SK-N-SH (cell line): Measurements from ENCODE around the gene CDH23. TPM values are rescaled to one million over a fixed set of nuclear protein-coding genes. Genes with fewer than 3 reads are reported as not detected.

Source experiments
- CTCF ChIA-PET: fragments of 300-600, 350-600 bp; formaldehyde crosslinking; extraction: SDS; loops from one replicate; lab custom pipeline; 2021; lab: Yijun Ruan, JAX
- POLR2A ChIA-PET: fragments of 350-600 bp; sonication (Branson Sonifier 250); formaldehyde crosslinking; extraction: SDS; loops from one replicate; lab custom pipeline; 2020; ENCODE audit warnings: antibody characterized with exemption, inconsistent platforms; lab: Yijun Ruan, JAX
- DNase-seq: peaks from one replicate; pipeline ENCODE4 v3.0.0; 2012
- H2AFZ ChIP-seq: fragments of 200-600 bp; sonication (generic); 2 replicates; pipeline ENCODE4 v1.8.1; 2016; ENCODE audit warnings: antibody characterized with exemption, mild to moderate bottlenecking, low read depth
- H3F3A ChIP-seq: fragments of 200-600 bp; sonication (generic); replicated peaks from 2 replicates; pipeline ENCODE3; 2016; ENCODE audit warnings: antibody characterized with exemption, mild to moderate bottlenecking; ENCODE audit not compliant: insufficient read depth
- H3K27ac ChIP-seq, 2 experiments: fragments of 200-500 bp in 1 of 2; fragments of 200-600 bp in 1 of 2; sonication (Bioruptor generic) in 1 of 2; sonication (generic), shearing (Covaris generic) in 1 of 2; 2 replicates each; pipeline versions ENCODE4 v1.5.1 to v1.6.1; 2014 to 2016; ENCODE audit warnings: low read depth in 2 of 2, inconsistent platforms in 1 of 2, low read length in 1 of 2, mild to moderate bottlenecking in 1 of 2, mixed read lengths in 1 of 2
- H3K27me3 ChIP-seq: fragments of 200-600 bp; sonication (generic), shearing (Covaris generic); 2 replicates; pipeline ENCODE4 v1.6.1; 2016; ENCODE audit warnings: mixed run types; ENCODE audit not compliant: insufficient read depth
- H3K36me3 ChIP-seq, 2 experiments: fragments of 200-500 bp in 1 of 2; fragments of 200-600 bp in 1 of 2; sonication (Bioruptor generic) in 1 of 2; sonication (generic) in 1 of 2; replicated peaks in 1 of 2; 2 replicates each; pipeline versions ENCODE3 to v1.5.1; 2014 to 2016; ENCODE audit warnings: low read length in 1 of 2, mild to moderate bottlenecking in 1 of 2; ENCODE audit not compliant: insufficient read depth in 2 of 2, control insufficient read depth in 1 of 2
- H3K4me1 ChIP-seq, 2 experiments: fragments of 200-500 bp in 1 of 2; fragments of 200-600 bp in 1 of 2; sonication (Bioruptor generic) in 1 of 2; sonication (generic), shearing (Covaris generic) in 1 of 2; 2 replicates each; pipeline versions ENCODE4 v1.5.1 to v1.6.1; 2014 to 2016; ENCODE audit warnings: low read depth in 1 of 2, low read length in 1 of 2, mixed run types in 1 of 2; ENCODE audit not compliant: insufficient read depth in 2 of 2, control insufficient read depth in 1 of 2
- H3K4me2 ChIP-seq: fragments of 200-600 bp; sonication (generic), shearing (Covaris generic); 2 replicates; pipeline ENCODE4 v1.6.1; 2017; ENCODE audit warnings: mixed run types
- H3K4me3 ChIP-seq, 2 experiments: fragments of 200-500 bp in 1 of 2; fragments of 200-600 bp in 1 of 2; sonication (Bioruptor generic) in 1 of 2; sonication (generic), shearing (Covaris generic) in 1 of 2; 2 replicates each; pipeline versions ENCODE4 v1.5.1 to v1.8.1; 2014 to 2016; ENCODE audit warnings: low read depth in 2 of 2, inconsistent platforms in 1 of 2, low read length in 1 of 2, mild to moderate bottlenecking in 1 of 2, mixed read lengths in 1 of 2, moderate library complexity in 1 of 2
- H3K79me2 ChIP-seq: fragments of 200-600 bp; sonication (generic); 2 replicates; pipeline ENCODE4 v1.8.1; 2017; ENCODE audit warnings: mild to moderate bottlenecking; ENCODE audit not compliant: insufficient read depth
- H3K9ac ChIP-seq: fragments of 200-600 bp; sonication (generic); 2 replicates; pipeline ENCODE4 v1.6.1; 2017; ENCODE audit warnings: mixed run types
- H3K9me2 ChIP-seq: fragments of 200-600 bp; sonication (generic); 2 replicates; pipeline ENCODE4 v1.6.1; 2017; ENCODE audit warnings: mixed run types
- H3K9me3 ChIP-seq: fragments of 200-600 bp; sonication (generic); 2 replicates; pipeline ENCODE4 v1.6.1; 2017; ENCODE audit warnings: mixed run types, mild to moderate bottlenecking, moderate library complexity
- H4K20me1 ChIP-seq: fragments of 200-600 bp; sonication (generic); 2 replicates; pipeline ENCODE4 v1.6.1; 2017; ENCODE audit warnings: mild to moderate bottlenecking, mixed run types; ENCODE audit not compliant: insufficient read depth
- EP300 ChIP-seq, 2 experiments: IDR thresholded peaks; 2 replicates each; pipeline versions ENCODE4 v1.4.0 to v1.6.1; 2012; ENCODE audit warnings: borderline replicate concordance in 1 of 2, low read depth in 1 of 2, low read length in 1 of 2
- GABPA ChIP-seq: IDR thresholded peaks from 2 replicates; pipeline ENCODE4 v1.4.0; 2012; ENCODE audit warnings: low read depth, mild to moderate bottlenecking
- GATA2 ChIP-seq: sonication (generic); formaldehyde crosslinking; IDR thresholded peaks from 2 replicates; pipeline ENCODE4 v1.5.0; 2020; ENCODE audit warnings: mild to moderate bottlenecking, missing genetic modification reagents
- MXI1 ChIP-seq: IDR thresholded peaks from 2 replicates; pipeline ENCODE4 v1.6.1; 2012; ENCODE audit warnings: mild to moderate bottlenecking, low read depth, low read length, improper control_type of control experiment
- NFIC ChIP-seq: IDR thresholded peaks from 2 replicates; pipeline ENCODE4 v1.4.0; 2012; ENCODE audit warnings: borderline replicate concordance
- NRF1 ChIP-seq: IDR thresholded peaks from 2 replicates; pipeline ENCODE4 v1.6.1; 2012; ENCODE audit warnings: low read depth, mild to moderate bottlenecking, low read length
- POLR2AphosphoS5 ChIP-seq: IDR thresholded peaks from 2 replicates; pipeline ENCODE4 v1.6.1; 2012; ENCODE audit warnings: low read depth, low read length
- RAD21 ChIP-seq: IDR thresholded peaks from 2 replicates; pipeline ENCODE4 v1.6.1; 2012; ENCODE audit warnings: mild to moderate bottlenecking, low read length
- RFX5 ChIP-seq: IDR thresholded peaks from 2 replicates; pipeline ENCODE4 v1.6.1; 2012; ENCODE audit warnings: mild to moderate bottlenecking, improper control_type of control experiment, low read length
- RXRA ChIP-seq: IDR thresholded peaks from 2 replicates; pipeline ENCODE4 v1.4.0; 2012; ENCODE audit warnings: low read depth, mild to moderate bottlenecking, borderline replicate concordance
- SIN3A ChIP-seq: IDR thresholded peaks from 2 replicates; pipeline ENCODE4 v1.6.1; 2012; ENCODE audit warnings: low read depth, mild to moderate bottlenecking, low read length, moderate library complexity, borderline replicate concordance
- SMC3 ChIP-seq: IDR thresholded peaks from 2 replicates; pipeline ENCODE4 v1.6.1; 2012; ENCODE audit warnings: low read depth, low read length, improper control_type of control experiment
- YY1 ChIP-seq: IDR thresholded peaks from 2 replicates; pipeline ENCODE4 v1.4.0; 2012; ENCODE audit warnings: low read depth, mild to moderate bottlenecking
- WGBS: methylation state at CpG from one replicate; pipeline ENCODE4 v1.1.6; 2017; ENCODE audit warnings: low lambda C conversion rate; 5-methylcytosine and 5-hydroxymethylcytosine counted together
- polyA plus RNA-seq, 3 experiments: library from polyadenylated mRNA; depleted of rRNA; stranded (reverse); fragments of >200 nt; gene quantifications; 2 replicates each; pipeline ENCODE4 v1.2.3, GENCODE V29; 2012
- TF ChIP-seq, protein P1 (sequence below): fragments of 200-600 bp; sonication (generic); IDR thresholded peaks from 2 replicates; pipeline ENCODE4 v1.6.1; 2017; ENCODE audit warnings: antibody characterized with exemption, mild to moderate bottlenecking, moderate library complexity
- TF ChIP-seq, protein P2 (sequence below): IDR thresholded peaks from 2 replicates; pipeline ENCODE4 v1.6.1; 2012; ENCODE audit warnings: mild to moderate bottlenecking, low read depth, low read length, moderate library complexity
- TF ChIP-seq, protein P3 (sequence below): IDR thresholded peaks from 2 replicates; pipeline ENCODE4 v1.4.0; 2012; ENCODE audit warnings: low read depth, borderline replicate concordance
- TF ChIP-seq, protein P4 (sequence below): fragments of 150-350 bp; IDR thresholded peaks from 2 replicates; pipeline ENCODE4 v1.6.1; 2016; ENCODE audit warnings: mild to moderate bottlenecking, low read depth, low read length
- TF ChIP-seq, protein P5 (sequence below): IDR thresholded peaks from 2 replicates; pipeline ENCODE4 v1.4.0; 2012; ENCODE audit warnings: low read depth

CDH23 gene
- polyA plus RNA-seq, 1 of the 3 experiments (the other 2 are of a cell fraction), result 0.03 TPM

DNA sequence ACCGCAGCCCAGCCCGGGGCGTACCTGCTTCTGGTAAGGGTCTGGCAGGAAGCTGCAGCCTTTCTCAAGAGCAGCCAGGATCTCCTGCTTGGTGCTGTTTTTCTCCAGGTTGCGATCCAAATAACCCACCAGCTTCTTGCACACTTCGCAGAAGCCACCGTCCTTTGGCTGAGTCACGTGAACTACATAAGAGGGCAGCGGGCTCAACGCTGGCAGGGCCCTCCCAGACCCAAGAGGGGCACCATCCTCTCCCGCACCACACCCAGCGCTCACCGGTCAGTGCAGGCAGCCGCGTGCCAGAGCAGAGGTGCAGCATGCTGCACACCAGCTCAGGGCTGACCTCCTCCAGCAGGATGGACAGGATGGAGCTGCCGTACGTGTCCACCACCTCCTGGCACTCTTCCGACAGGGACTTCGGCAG lies 422.7 kb downstream of the CDH23 start:
- no peaks in the 10 kb centered on the region for H3K9me3 ChIP-seq
- no peaks in the 10 kb centered on the region for H3F3A ChIP-seq
- no peaks in the 10 kb centered on the region for H3K9me2 ChIP-seq
- TF ChIP-seq POLR2AphosphoS5, result no peak
- TF ChIP-seq GABPA, result no peak
- TF ChIP-seq, protein P1, sequence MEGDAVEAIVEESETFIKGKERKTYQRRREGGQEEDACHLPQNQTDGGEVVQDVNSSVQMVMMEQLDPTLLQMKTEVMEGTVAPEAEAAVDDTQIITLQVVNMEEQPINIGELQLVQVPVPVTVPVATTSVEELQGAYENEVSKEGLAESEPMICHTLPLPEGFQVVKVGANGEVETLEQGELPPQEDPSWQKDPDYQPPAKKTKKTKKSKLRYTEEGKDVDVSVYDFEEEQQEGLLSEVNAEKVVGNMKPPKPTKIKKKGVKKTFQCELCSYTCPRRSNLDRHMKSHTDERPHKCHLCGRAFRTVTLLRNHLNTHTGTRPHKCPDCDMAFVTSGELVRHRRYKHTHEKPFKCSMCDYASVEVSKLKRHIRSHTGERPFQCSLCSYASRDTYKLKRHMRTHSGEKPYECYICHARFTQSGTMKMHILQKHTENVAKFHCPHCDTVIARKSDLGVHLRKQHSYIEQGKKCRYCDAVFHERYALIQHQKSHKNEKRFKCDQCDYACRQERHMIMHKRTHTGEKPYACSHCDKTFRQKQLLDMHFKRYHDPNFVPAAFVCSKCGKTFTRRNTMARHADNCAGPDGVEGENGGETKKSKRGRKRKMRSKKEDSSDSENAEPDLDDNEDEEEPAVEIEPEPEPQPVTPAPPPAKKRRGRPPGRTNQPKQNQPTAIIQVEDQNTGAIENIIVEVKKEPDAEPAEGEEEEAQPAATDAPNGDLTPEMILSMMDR, result no peak
- TF ChIP-seq, protein P2, sequence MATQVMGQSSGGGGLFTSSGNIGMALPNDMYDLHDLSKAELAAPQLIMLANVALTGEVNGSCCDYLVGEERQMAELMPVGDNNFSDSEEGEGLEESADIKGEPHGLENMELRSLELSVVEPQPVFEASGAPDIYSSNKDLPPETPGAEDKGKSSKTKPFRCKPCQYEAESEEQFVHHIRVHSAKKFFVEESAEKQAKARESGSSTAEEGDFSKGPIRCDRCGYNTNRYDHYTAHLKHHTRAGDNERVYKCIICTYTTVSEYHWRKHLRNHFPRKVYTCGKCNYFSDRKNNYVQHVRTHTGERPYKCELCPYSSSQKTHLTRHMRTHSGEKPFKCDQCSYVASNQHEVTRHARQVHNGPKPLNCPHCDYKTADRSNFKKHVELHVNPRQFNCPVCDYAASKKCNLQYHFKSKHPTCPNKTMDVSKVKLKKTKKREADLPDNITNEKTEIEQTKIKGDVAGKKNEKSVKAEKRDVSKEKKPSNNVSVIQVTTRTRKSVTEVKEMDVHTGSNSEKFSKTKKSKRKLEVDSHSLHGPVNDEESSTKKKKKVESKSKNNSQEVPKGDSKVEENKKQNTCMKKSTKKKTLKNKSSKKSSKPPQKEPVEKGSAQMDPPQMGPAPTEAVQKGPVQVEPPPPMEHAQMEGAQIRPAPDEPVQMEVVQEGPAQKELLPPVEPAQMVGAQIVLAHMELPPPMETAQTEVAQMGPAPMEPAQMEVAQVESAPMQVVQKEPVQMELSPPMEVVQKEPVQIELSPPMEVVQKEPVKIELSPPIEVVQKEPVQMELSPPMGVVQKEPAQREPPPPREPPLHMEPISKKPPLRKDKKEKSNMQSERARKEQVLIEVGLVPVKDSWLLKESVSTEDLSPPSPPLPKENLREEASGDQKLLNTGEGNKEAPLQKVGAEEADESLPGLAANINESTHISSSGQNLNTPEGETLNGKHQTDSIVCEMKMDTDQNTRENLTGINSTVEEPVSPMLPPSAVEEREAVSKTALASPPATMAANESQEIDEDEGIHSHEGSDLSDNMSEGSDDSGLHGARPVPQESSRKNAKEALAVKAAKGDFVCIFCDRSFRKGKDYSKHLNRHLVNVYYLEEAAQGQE, result no peak
- no peak for TF ChIP-seq SMC3
- no peak for TF ChIP-seq RAD21
- TF ChIP-seq GATA2 (CRISPR knock-in tag), result no peak
- TF ChIP-seq NFIC, result no peak
- TF ChIP-seq MXI1, result no peak
- no peak overlapping the region for H2AFZ ChIP-seq
- WGBS, result 81% methylated on average over 13 of the region's 18 CpGs
- H3K36me3 ChIP-seq, result peaks cover 31 to 96% of the 10 kb centered on the region in 2 experiments
- no peak overlapping the region for H3K4me2 ChIP-seq
- H3K4me1 ChIP-seq, result no peaks in the 10 kb centered on the region; a peak in 1 of 4 replicates
- no peak for DNase-seq
- H3K4me3 ChIP-seq, result no peak overlapping the region
- no peak overlapping the region for H3K27ac ChIP-seq
- ChIA-PET CTCF (interaction anchor here (1.2 to 5.7 kb wide), 4 partner anchors 46 to 94 kb away, joined by 4 to 40 read pairs (median 6); partner anchors contain the start of gene VSIR), POLR2A (no interaction called here)
- no peaks in the 10 kb centered on the region for H3K79me2 ChIP-seq
- no peak overlapping the region for H3K9ac ChIP-seq
- H4K20me1 ChIP-seq, result peaks cover 6% of the 10 kb centered on the region; the same call in 1 of the 2 replicates
- no peaks in the 10 kb centered on the region for H3K27me3 ChIP-seq

DNA sequence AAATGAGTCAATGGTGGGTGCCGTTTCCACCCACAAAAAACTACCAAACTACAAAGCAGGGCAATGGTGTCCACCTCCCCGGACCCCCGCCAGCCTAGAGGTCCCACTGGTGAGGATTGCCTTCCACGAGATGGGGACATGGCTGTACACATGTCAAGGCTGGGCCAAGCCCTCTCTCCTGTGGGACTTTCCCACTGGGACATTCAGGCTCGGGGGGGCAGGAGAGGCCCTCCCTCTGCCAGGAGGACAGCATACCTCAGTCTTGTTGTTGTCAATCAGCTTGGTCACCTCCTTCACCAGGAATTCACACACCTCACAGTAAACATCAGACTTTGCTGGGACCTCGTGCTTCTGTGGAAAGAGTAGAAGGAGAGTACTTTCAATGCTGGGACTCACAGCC lies 423.3 kb downstream of the CDH23 start:
- WGBS, result 70% methylated on average over 4 of the region's 6 CpGs
- Histone ChIP-seq H2AFZ (no peak overlapping the region), H3K9me2 (no peaks in the 10 kb centered on the region), H3K4me3 (no peak overlapping the region), H3K27ac (no peak overlapping the region), H3K27me3 (no peaks in the 10 kb centered on the region), H3K36me3 (peaks cover 31 to 99% of the 10 kb centered on the region in 2 experiments), H4K20me1 (peaks cover 6% of the 10 kb centered on the region; the same call in 1 of the 2 replicates), H3K79me2 (no peaks in the 10 kb centered on the region), H3K4me1 (no peaks in the 10 kb centered on the region; a peak in 1 of 4 replicates), H3K9me3 (no peaks in the 10 kb centered on the region), H3K4me2 (no peak overlapping the region), H3F3A (no peaks in the 10 kb centered on the region), H3K9ac (no peak overlapping the region)
- POLR2A ChIA-PET, result no interaction called here
- no peak for DNase-seq
- CTCF ChIA-PET, result interaction anchor here (1.2 to 5.7 kb wide), 3 partner anchors 75 to 94 kb away, joined by 4 to 40 read pairs (median 5); no protein-coding TSS in a partner anchor
- TF ChIP-seq GABPA (no peak), RXRA (no peak), SMC3 (no peak), NFIC (no peak), EP300 (IDR thresholded peaks at IDR 0.05; ENCODE audit: borderline replicate concordance in 1 of 2, low read depth in 1 of 2, low read length in 1 of 2) (no peak), SIN3A (no peak), RFX5 (no peak), YY1 (no peak), NRF1 (no peak)
- TF ChIP-seq, protein P3, sequence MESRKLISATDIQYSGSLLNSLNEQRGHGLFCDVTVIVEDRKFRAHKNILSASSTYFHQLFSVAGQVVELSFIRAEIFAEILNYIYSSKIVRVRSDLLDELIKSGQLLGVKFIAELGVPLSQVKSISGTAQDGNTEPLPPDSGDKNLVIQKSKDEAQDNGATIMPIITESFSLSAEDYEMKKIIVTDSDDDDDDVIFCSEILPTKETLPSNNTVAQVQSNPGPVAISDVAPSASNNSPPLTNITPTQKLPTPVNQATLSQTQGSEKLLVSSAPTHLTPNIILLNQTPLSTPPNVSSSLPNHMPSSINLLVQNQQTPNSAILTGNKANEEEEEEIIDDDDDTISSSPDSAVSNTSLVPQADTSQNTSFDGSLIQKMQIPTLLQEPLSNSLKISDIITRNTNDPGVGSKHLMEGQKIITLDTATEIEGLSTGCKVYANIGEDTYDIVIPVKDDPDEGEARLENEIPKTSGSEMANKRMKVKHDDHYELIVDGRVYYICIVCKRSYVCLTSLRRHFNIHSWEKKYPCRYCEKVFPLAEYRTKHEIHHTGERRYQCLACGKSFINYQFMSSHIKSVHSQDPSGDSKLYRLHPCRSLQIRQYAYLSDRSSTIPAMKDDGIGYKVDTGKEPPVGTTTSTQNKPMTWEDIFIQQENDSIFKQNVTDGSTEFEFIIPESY, result no peak
- TF ChIP-seq, protein P4, sequence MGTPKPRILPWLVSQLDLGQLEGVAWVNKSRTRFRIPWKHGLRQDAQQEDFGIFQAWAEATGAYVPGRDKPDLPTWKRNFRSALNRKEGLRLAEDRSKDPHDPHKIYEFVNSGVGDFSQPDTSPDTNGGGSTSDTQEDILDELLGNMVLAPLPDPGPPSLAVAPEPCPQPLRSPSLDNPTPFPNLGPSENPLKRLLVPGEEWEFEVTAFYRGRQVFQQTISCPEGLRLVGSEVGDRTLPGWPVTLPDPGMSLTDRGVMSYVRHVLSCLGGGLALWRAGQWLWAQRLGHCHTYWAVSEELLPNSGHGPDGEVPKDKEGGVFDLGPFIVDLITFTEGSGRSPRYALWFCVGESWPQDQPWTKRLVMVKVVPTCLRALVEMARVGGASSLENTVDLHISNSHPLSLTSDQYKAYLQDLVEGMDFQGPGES, result no peak
- TF ChIP-seq, protein P5, sequence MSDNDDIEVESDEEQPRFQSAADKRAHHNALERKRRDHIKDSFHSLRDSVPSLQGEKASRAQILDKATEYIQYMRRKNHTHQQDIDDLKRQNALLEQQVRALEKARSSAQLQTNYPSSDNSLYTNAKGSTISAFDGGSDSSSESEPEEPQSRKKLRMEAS, result no peak
